ENCODE measurements around the gene CAV2. TPM values are rescaled to one million over a fixed set of nuclear protein-coding genes. Genes with fewer than 3 reads are reported as not detected.

Gene CAV2
- total RNA-seq, 4 donors from 2014 or later = 144 to 204 (median 164) TPM

DNA sequence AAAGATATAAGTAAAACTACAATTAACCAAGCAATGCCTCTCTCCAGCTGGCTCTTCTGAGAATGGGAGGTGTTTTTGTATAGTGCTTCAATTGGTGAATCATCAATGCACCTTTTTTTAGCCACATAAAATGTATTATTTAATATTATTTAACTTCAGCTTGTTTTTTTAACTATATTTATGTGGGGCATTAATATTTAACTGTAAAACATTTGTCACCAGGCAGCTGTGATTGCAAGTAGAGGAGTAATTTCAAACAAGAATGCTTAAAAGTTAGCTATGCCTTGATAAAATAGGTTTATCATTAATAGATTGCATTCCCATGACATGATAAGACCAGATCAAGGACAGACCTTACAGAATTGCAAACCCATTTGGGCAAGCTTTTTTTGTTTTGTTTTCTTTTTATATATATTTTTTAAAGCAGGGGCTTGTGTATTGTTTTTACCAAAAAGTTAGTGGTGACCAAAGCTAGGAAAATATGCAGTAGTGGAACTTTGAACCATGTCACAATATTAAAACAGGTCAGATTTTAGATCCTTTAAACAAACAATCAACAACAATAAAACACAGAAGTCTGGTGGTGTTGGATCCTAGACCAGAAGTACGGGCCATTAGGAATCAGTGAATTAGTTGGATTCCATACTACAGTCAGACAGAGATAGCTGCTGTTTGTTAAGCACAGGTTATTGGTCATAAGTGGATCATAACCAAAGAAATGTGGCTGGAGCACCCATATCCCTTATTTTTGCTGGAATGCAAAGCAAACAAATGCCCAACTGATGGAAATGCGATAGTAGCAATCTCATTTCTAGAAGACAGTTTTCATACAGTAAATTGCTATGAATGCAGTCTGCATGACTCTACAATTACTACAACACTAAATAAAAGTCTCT, 2.9 kb downstream of the CAV2 start:
- TF ChIP-seq, protein P1, sequence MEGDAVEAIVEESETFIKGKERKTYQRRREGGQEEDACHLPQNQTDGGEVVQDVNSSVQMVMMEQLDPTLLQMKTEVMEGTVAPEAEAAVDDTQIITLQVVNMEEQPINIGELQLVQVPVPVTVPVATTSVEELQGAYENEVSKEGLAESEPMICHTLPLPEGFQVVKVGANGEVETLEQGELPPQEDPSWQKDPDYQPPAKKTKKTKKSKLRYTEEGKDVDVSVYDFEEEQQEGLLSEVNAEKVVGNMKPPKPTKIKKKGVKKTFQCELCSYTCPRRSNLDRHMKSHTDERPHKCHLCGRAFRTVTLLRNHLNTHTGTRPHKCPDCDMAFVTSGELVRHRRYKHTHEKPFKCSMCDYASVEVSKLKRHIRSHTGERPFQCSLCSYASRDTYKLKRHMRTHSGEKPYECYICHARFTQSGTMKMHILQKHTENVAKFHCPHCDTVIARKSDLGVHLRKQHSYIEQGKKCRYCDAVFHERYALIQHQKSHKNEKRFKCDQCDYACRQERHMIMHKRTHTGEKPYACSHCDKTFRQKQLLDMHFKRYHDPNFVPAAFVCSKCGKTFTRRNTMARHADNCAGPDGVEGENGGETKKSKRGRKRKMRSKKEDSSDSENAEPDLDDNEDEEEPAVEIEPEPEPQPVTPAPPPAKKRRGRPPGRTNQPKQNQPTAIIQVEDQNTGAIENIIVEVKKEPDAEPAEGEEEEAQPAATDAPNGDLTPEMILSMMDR (IDR thresholded peaks at IDR 0.05) = no peak
- ATAC-seq (ENCODE audit: low FRiP score) = no peak
- no peak for DNase-seq (ENCODE audit: low spot score)

DNA sequence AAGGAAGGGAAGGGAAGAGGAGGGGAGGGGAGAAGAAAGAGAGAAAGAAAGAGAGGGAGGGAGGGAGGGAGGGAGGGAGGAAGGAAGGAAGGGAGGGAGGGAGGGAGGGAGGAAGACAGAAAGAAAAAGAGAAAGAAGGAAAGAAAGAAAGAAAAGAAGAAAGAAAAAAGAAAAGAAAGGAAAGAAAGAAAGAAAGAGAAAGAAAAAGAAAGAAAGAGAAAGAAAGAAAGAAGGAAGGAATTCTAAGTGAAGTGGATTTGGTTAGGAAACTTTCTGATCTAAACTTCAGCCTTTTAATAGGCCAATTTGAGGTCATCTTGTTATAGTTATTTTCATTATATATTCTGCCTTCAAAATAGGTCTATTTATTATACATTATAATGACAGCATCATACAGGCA, 4.3 kb downstream of the CAV2 start:
- ATAC-seq (ENCODE audit: low FRiP score) (no peak), DNase-seq (ENCODE audit: low spot score) (no peak)
- TF ChIP-seq, protein P1 (IDR thresholded peaks at IDR 0.05) = no peak

DNA sequence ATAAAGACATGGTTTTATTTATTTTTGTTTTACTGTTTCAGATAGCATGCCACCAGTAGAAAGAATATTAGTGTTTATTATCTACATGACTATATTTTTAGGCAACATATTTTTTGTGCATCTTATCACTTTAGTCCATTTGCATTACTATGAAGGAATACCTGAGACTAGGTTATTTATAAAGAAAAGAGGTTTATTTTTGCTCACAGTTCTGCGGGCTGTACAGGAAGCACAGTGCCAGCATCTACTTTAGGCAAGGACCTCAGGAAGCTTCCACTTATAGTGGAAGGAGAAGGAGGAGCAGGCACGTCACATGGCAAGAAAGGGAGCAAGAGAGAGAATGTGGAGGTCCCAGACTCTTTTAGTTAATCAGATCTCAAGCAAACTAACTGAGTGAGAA, 5.7 kb downstream of the CAV2 start:
- no peak for ATAC-seq (ENCODE audit: low FRiP score)
- TF ChIP-seq, protein P1 (IDR thresholded peaks at IDR 0.05) = no peak
- DNase-seq (ENCODE audit: low spot score) = no peak

DNA sequence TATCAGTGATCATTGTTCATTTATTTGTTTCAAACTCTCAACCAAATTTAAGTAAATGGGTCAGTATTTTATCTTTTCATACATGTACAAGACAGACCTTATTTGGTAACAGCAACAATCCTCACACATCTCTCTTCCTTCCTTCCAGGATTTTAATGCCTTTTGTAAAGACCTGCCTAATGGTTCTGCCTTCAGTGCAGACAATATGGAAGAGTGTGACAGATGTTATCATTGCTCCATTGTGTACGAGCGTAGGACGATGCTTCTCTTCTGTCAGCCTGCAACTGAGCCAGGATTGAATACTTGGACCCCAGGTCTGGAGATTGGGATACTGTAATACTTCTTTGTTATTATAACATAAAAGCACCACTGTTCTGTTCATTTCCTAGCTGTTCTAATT, 6.3 kb downstream of the CAV2 start:
- TF ChIP-seq, protein P1 (IDR thresholded peaks at IDR 0.05) = no peak
- no peak for DNase-seq (ENCODE audit: low spot score)
- no peak for ATAC-seq (ENCODE audit: low FRiP score)

DNA sequence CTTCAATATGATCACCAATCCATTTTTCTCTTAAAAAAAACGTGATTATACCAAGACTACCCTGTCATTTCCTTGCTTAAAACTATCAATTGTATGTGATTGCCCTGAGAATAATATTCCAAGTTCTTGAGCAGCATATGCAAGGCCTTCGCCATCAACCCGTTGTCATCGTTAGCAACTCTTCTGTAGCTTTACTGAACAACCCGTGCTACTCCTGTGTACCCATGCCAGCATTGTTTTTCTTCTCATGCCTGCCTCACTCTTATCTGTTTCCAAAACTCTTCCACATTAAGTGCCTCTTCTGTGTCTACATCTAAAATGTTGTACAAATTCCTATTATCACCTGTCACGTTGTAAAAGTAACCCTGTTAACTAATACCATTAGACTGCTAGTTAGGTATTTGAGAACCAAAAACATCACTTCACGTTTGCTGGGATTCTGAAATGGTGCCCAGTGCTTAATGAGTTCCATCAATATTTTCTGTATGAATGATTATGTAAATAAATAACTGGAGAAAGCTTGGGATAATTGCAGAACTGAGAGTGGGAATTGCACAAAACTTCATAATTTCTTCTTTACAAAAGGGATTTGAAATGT, 10.5 kb downstream of the CAV2 start:
- DNase-seq (ENCODE audit: low spot score) (no peak), ATAC-seq (ENCODE audit: low FRiP score) (no peak)
- TF ChIP-seq, protein P1 (IDR thresholded peaks at IDR 0.05) = no peak

DNA sequence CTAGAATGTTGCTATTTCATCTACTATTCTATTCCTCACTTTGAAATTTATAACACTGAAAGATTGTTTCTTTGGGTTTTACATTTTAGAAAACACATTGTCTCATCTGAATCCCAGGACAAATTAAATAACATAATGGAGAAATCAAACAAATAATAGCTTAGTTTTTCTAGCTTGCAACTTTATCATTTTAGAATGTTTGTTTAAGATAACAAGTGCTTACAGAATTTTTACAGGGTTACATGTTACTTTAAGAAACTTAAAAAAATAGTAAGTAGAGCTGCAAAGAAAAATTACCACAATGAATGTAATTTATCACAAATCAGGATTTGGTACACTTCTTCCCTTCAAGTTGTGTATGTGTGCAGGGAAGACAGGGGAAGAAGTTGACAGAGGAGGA, 11.3 kb downstream of the CAV2 start:
- no peak for DNase-seq (ENCODE audit: low spot score)
- TF ChIP-seq, protein P1 (IDR thresholded peaks at IDR 0.05) = no peak
- ATAC-seq (ENCODE audit: low FRiP score) = no peak

Measured in omental fat pad (tissue), 4 donors.